HCT116 (cell line): ENCODE results near the gene WLS. TPM values are rescaled to one million over a fixed set of nuclear protein-coding genes. Genes with fewer than 3 reads are reported as not detected.

Experiments used
- ATAC-seq: fragments of 200-7000 bp; cut with Tn5 transposase; 2 replicates; pipeline ENCODE4 v1.9.1; 2020; ENCODE audit warnings: mild to moderate bottlenecking, moderate library complexity
- BruUV-seq: library from RNA; stranded (reverse); fragments of 400-500 nt; replicated peaks from 2 replicates; lab custom pipeline; 2021; lab: Mats Ljungman, UMichigan
- CTCF ChIA-PET: fragments of 300-600 bp; sonication (Branson Sonifier 250); formaldehyde crosslinking; loops from one replicate; lab custom pipeline; 2021; ENCODE audit warnings: antibody characterized with exemption; lab: Charles Lee
- POLR2A ChIA-PET: fragments of 300-600, 350-600 bp; sonication (Branson Sonifier 250); formaldehyde crosslinking; loops from one replicate; lab custom pipeline; 2021; ENCODE audit warnings: antibody characterized with exemption; lab: Charles Lee
- RAD21 ChIA-PET, 2 experiments: fragments of 300-600 bp; sonication (Branson Sonifier 250); formaldehyde crosslinking; loops; one replicate each; lab custom pipeline; 2023; ENCODE audit warnings: low total read pairs in 2 of 2; ENCODE audit not compliant: uncharacterized antibody in 2 of 2, unreplicated experiment in 2 of 2, low non-redundant PET in 1 of 2; lab: Charles Lee
- DNase-seq: peaks from one replicate; pipeline ENCODE4 v3.0.0-alpha.2; 2010; ENCODE audit warnings: low read depth, low spot score
- H2AFZ ChIP-seq: fragments of 200-600 bp; shearing (Covaris generic), sonication (generic); 2 replicates; pipeline ENCODE4 v1.6.1; 2017; ENCODE audit warnings: low read depth, mixed run types, mixed read lengths, antibody characterized with exemption, low read length; ENCODE audit not compliant: poor library complexity, severe bottlenecking
- H3K27ac ChIP-seq: 2 replicates; pipeline ENCODE4 v1.5.1; 2012; ENCODE audit warnings: low read depth, low read length
- H3K27me3 ChIP-seq: fragments of 200-600 bp; sonication (generic); 2 replicates; pipeline ENCODE4 v1.6.1; 2016; ENCODE audit warnings: mixed run types, low read length, mixed read lengths; ENCODE audit not compliant: insufficient read depth
- H3K36me3 ChIP-seq, 2 experiments: fragments of 200-500 bp in 1 of 2; fragments of 200-600 bp in 1 of 2; sonication (Bioruptor generic) in 1 of 2; sonication (generic) in 1 of 2; 2 replicates each; pipeline versions ENCODE4 v1.5.1 to v1.6.1; 2014 to 2016; ENCODE audit warnings: low read length in 2 of 2, inconsistent platforms in 1 of 2, mixed read lengths in 1 of 2, mixed run types in 1 of 2; ENCODE audit not compliant: insufficient read depth in 2 of 2, control insufficient read depth in 1 of 2
- H3K4me1 ChIP-seq, 2 experiments: fragments of 200-600 bp in 1 of 2; sonication (generic) in 1 of 2; 2 replicates each; pipeline versions ENCODE4 v1.5.1 to v1.6.1; 2012 to 2017; ENCODE audit warnings: low read length in 2 of 2, inconsistent platforms in 1 of 2, mild to moderate bottlenecking in 1 of 2, mixed read lengths in 1 of 2, mixed run types in 1 of 2, moderate library complexity in 1 of 2; ENCODE audit not compliant: insufficient read depth in 2 of 2, control insufficient read depth in 1 of 2
- H3K4me2 ChIP-seq: fragments of 200-600 bp; sonication (generic); 2 replicates; pipeline ENCODE4 v1.6.1; 2017; ENCODE audit warnings: mixed run types, low read length, mixed read lengths
- H3K4me3 ChIP-seq, 2 experiments: fragments of 200-600 bp in 1 of 2; sonication (generic) in 1 of 2; replicated peaks in 1 of 2; 2 replicates each; pipeline ENCODE4 v1.5.1; 2011 to 2016; ENCODE audit warnings: low read length in 2 of 2, control low read depth in 1 of 2, low read depth in 1 of 2, mild to moderate bottlenecking in 1 of 2, mixed read lengths in 1 of 2, mixed run types in 1 of 2
- H3K79me2 ChIP-seq: fragments of 200-600 bp; sonication (generic); 2 replicates; pipeline ENCODE4 v1.6.1; 2017; ENCODE audit warnings: mild to moderate bottlenecking, mixed run types, low read length, moderate library complexity, mixed read lengths; ENCODE audit not compliant: insufficient read depth
- H3K9ac ChIP-seq: fragments of 200-600 bp; sonication (generic); 2 replicates; pipeline ENCODE4 v1.6.1; 2016; ENCODE audit warnings: low read length, mixed read lengths
- H3K9me2 ChIP-seq: fragments of 200-600 bp; sonication (generic), shearing (Covaris generic); 2 replicates; pipeline ENCODE4 v1.6.1; 2017; ENCODE audit warnings: mixed run types, mild to moderate bottlenecking, moderate library complexity; ENCODE audit not compliant: insufficient read depth
- H3K9me3 ChIP-seq, 2 experiments: fragments of 200-500 bp in 1 of 2; fragments of 200-600 bp in 1 of 2; sonication (Bioruptor generic) in 1 of 2; sonication (generic) in 1 of 2; 2 replicates each; pipeline ENCODE4 v1.6.1; 2014 to 2017; ENCODE audit warnings: low read length in 2 of 2, mixed read lengths in 2 of 2, inconsistent platforms in 1 of 2, low read depth in 1 of 2, mild to moderate bottlenecking in 1 of 2, mixed run types in 1 of 2, moderate library complexity in 1 of 2; ENCODE audit not compliant: control insufficient read depth in 1 of 2, insufficient read depth in 1 of 2
- H4K20me1 ChIP-seq: fragments of 200-600 bp; sonication (generic), shearing (Covaris generic); 2 replicates; pipeline ENCODE4 v1.6.1; 2017; ENCODE audit warnings: mixed run types, mild to moderate bottlenecking, moderate library complexity; ENCODE audit not compliant: insufficient read depth
- CBX3 ChIP-seq: IDR thresholded peaks from 2 replicates; pipeline ENCODE4 v1.6.1; 2012; ENCODE audit warnings: low read depth
- ELF1 ChIP-seq: IDR thresholded peaks from 2 replicates; pipeline ENCODE4 v1.6.1; 2012; ENCODE audit warnings: low read depth, borderline replicate concordance
- EZH2phosphoT487 ChIP-seq: fragments of 200-600 bp; IDR thresholded peaks from 2 replicates; pipeline ENCODE4 v1.6.1; 2018; ENCODE audit warnings: antibody characterized with exemption, borderline replicate concordance
- FOSL1 ChIP-seq: IDR thresholded peaks from 2 replicates; pipeline ENCODE4 v1.6.1; 2012; ENCODE audit warnings: low read depth
- JUND ChIP-seq: IDR thresholded peaks from 2 replicates; pipeline ENCODE4 v1.6.1; 2012
- POLR2A ChIP-seq: IDR thresholded peaks from 2 replicates; pipeline ENCODE4 v1.7.0; 2011; ENCODE audit warnings: borderline replicate concordance; ENCODE audit not compliant: insufficient read depth, insufficient read length; ENCODE audit errors: extremely low read depth
- SIN3A ChIP-seq: IDR thresholded peaks from 2 replicates; pipeline ENCODE4 v1.6.1; 2012; ENCODE audit warnings: low read depth
- TCF7L2 ChIP-seq: IDR thresholded peaks from 2 replicates; pipeline ENCODE4 v1.7.0; 2011; ENCODE audit warnings: borderline replicate concordance, inconsistent platforms; ENCODE audit not compliant: insufficient read depth, insufficient read length; ENCODE audit errors: extremely low read depth
- ZFX ChIP-seq: fragments of 450-650 bp; IDR thresholded peaks from 2 replicates; pipeline ENCODE4 v1.6.1; 2017
- intact Hi-C: fragments of 100-400 bp; cut with micrococcal nuclease; formaldehyde crosslinking; loops from 2 replicates; pipeline ENCODE4 v1.10.0; 2022
- total RNA-seq: library from RNA; stranded (reverse); gene quantifications from one replicate; pipeline ENCODE4 v1.2.1, GENCODE V29; 2021; ENCODE audit not compliant: unreplicated experiment
- TF ChIP-seq, protein P1 (sequence below), 3 experiments: fragments of 200-600 bp in 1 of 3; sonication (generic) in 1 of 3; IDR thresholded peaks in 2 of 3; conservative IDR thresholded peaks in 1 of 3; 2 replicates each; pipeline ENCODE4 v1.5.1; 2012 to 2017; ENCODE audit warnings: low read depth in 2 of 3, low read length in 2 of 3, antibody characterized with exemption in 1 of 3, borderline replicate concordance in 1 of 3, control low read depth in 1 of 3, mild to moderate bottlenecking in 1 of 3, mixed read lengths in 1 of 3, mixed run types in 1 of 3, moderate library complexity in 1 of 3; ENCODE audit not compliant: insufficient read depth in 1 of 3
- TF ChIP-seq, protein P2 (sequence below): IDR thresholded peaks from 2 replicates; pipeline ENCODE4 v1.6.1; 2011; ENCODE audit warnings: mild to moderate bottlenecking, low read length, moderate library complexity; ENCODE audit not compliant: insufficient replicate concordance; ENCODE audit errors: extremely low read depth

Gene WLS
- total RNA-seq, 1 experiment from 2014 or later, result 38.0 TPM

DNA sequence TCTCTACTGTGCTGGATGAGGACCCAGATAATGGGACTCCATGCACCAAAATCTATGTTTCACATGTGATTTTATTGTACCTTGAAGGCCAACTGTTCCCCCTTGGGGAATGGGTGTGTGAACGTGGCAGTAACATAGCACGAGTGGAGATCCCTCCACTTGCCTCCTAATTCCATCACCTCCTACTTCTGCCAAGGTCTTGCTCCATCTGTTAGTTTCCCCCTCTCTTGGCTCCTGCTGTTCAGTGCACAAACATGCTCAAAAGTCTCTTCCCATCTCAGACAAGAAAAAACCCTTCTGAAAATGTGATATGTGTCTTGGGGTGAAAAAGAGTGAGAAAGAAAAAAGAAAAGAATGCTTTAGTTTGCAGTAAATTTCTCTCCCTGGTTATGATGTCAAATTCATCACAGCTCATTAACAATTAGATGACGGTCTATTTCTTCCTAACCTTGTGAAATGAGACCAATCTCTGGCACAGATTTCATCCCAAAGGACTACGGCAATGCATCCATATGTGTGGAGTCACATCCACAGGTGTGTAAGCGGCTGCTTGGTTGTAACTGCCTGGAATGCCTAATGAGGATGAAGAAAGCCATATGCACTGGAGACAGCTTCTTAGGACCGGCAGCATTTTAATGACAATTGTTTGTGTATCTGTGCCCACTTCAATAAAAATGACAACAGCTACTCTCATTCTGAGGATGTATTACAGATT, 102.6 kb downstream of the WLS start (continued):
- no peak for TF ChIP-seq ELF1

DNA sequence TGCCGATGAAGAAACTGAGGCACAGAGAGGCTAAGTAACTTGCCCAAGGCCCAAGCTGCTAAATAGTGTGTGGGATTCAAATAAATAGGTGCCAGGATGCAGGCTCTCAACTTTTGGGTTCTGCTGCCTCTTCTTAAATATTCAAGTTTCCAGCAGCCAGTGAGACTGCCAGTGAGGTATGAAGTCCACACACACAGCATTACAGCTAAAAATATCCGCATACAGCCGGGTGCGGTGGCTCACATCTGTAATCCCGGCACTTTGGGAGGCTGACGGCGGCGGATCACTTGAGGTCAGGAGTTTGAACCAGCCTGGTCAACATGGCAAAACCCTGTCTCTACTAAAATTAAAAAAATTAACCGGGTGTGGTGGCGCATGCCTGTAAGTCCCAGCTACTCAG, 103.5 kb downstream of the WLS start:
- Histone ChIP-seq H3K36me3 (peaks cover 0 to 2% of the 10 kb centered on the region in 2 experiments; a peak in 1 of 4 replicates), H3K27ac (no peak overlapping the region), H3K9me2 (no peaks in the 10 kb centered on the region), H3K4me3 (no peak overlapping the region), H3K9me3 (no peaks in the 10 kb centered on the region), H3K4me2 (no peak overlapping the region), H3K4me1 (peaks cover 6 to 13% of the 10 kb centered on the region in 2 experiments; a peak in 3 of 4 replicates), H3K9ac (no peak overlapping the region), H3K27me3 (no peaks in the 10 kb centered on the region), H3K79me2 (no peaks in the 10 kb centered on the region), H2AFZ (no peak overlapping the region), H4K20me1 (no peaks in the 10 kb centered on the region)
- POLR2A ChIA-PET, result no interaction called here
- no TSS peak for BruUV-seq
- CTCF ChIA-PET, result no interaction called here
- RAD21 ChIA-PET, result no interaction called here
- no peak for DNase-seq
- TF ChIP-seq JUND (no peak), SIN3A (no peak), POLR2A (no peak), TCF7L2 (no peak), EZH2phosphoT487 (no peak), ZFX (no peak), FOSL1 (no peak), CBX3 (no peak), ELF1 (no peak)
- TF ChIP-seq, protein P1, sequence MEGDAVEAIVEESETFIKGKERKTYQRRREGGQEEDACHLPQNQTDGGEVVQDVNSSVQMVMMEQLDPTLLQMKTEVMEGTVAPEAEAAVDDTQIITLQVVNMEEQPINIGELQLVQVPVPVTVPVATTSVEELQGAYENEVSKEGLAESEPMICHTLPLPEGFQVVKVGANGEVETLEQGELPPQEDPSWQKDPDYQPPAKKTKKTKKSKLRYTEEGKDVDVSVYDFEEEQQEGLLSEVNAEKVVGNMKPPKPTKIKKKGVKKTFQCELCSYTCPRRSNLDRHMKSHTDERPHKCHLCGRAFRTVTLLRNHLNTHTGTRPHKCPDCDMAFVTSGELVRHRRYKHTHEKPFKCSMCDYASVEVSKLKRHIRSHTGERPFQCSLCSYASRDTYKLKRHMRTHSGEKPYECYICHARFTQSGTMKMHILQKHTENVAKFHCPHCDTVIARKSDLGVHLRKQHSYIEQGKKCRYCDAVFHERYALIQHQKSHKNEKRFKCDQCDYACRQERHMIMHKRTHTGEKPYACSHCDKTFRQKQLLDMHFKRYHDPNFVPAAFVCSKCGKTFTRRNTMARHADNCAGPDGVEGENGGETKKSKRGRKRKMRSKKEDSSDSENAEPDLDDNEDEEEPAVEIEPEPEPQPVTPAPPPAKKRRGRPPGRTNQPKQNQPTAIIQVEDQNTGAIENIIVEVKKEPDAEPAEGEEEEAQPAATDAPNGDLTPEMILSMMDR (IDR thresholded peaks at IDR 0.05 in 2 of 3, conservative IDR thresholded peaks at IDR 0.05 in 1 of 3; ENCODE audit: borderline replicate concordance in 1 of 3, insufficient read depth in 1 of 3, low read depth in 2 of 3, low read length in 2 of 3), result no peak
- TF ChIP-seq, protein P2, sequence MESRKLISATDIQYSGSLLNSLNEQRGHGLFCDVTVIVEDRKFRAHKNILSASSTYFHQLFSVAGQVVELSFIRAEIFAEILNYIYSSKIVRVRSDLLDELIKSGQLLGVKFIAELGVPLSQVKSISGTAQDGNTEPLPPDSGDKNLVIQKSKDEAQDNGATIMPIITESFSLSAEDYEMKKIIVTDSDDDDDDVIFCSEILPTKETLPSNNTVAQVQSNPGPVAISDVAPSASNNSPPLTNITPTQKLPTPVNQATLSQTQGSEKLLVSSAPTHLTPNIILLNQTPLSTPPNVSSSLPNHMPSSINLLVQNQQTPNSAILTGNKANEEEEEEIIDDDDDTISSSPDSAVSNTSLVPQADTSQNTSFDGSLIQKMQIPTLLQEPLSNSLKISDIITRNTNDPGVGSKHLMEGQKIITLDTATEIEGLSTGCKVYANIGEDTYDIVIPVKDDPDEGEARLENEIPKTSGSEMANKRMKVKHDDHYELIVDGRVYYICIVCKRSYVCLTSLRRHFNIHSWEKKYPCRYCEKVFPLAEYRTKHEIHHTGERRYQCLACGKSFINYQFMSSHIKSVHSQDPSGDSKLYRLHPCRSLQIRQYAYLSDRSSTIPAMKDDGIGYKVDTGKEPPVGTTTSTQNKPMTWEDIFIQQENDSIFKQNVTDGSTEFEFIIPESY, result no peak
- TF ChIP-seq, all 23 proteins: peak for 0
- intact Hi-C loops, result no loop called here
- no peak for ATAC-seq
